Endothelial cell of umbilical vein (primary cell): ENCODE measurements around the gene SPRR1B. TPM values are rescaled to one million over a fixed set of nuclear protein-coding genes. Genes with fewer than 3 reads are reported as not detected.

Source experiments
- BruUV-seq: library from RNA; stranded (reverse); fragments of 400-500 nt; replicated peaks from 2 replicates; lab custom pipeline; 2021; lab: Mats Ljungman, UMichigan
- CTCF ChIA-PET: fragments of 300-600, 350-600 bp; sonication (Branson Sonifier 250); formaldehyde crosslinking; loops from one replicate; lab custom pipeline; 2021; ENCODE audit warnings: antibody characterized with exemption, inconsistent platforms; lab: Charles Lee
- POLR2A ChIA-PET: fragments of 300-600, 350-600 bp; sonication (Branson Sonifier 250); formaldehyde crosslinking; loops from one replicate; lab custom pipeline; 2021; ENCODE audit warnings: antibody characterized with exemption, inconsistent platforms; lab: Charles Lee
- DNase-seq: peaks from one replicate; pipeline ENCODE4 v3.0.0-alpha.2; 2011; ENCODE audit warnings: low read depth, low spot score
- FAIRE-seq: peaks from 2 replicates; lab custom pipeline; 2011; peaks lifted over from hg19 to GRCh38; lab: Jason Lieb, UNC
- H2AFZ ChIP-seq: 2 replicates; pipeline ENCODE4 v1.6.0; 2012; ENCODE audit warnings: low read depth, low read length, control low read depth, inconsistent platforms
- H3K27ac ChIP-seq: 2 replicates; pipeline ENCODE4 v1.5.1; 2011; ENCODE audit warnings: low read depth, mild to moderate bottlenecking, control low read depth, low read length, moderate library complexity; ENCODE audit not compliant: insufficient read depth
- H3K27me3 ChIP-seq, 2 experiments: 2 replicates each; pipeline versions ENCODE4 v1.6.0 to v1.6.1; 2011; ENCODE audit warnings: low read length in 2 of 2, mixed read lengths in 1 of 2; ENCODE audit not compliant: control insufficient read depth in 2 of 2, insufficient read depth in 2 of 2
- H3K36me3 ChIP-seq, 2 experiments: 2 replicates in 1 of 2; 3 replicates in 1 of 2; pipeline ENCODE4 v1.5.1; 2011; ENCODE audit warnings: low read length in 2 of 2, mild to moderate bottlenecking in 1 of 2, moderate library complexity in 1 of 2; ENCODE audit not compliant: control insufficient read depth in 2 of 2, insufficient read depth in 2 of 2; ENCODE audit errors: extremely low read depth in 1 of 2
- H3K4me1 ChIP-seq: 3 replicates; pipeline ENCODE4 v1.5.1; 2011; ENCODE audit warnings: mild to moderate bottlenecking, low read length; ENCODE audit not compliant: control insufficient read depth, insufficient read depth; ENCODE audit errors: extremely low read depth
- H3K4me2 ChIP-seq: 2 replicates; pipeline ENCODE4 v1.6.1; 2011; ENCODE audit warnings: low read length, control low read depth, mixed read lengths; ENCODE audit not compliant: insufficient read depth
- H3K4me3 ChIP-seq, 3 experiments: fragments of 200-600 bp in 1 of 3; sonication (generic), shearing (Covaris generic) in 1 of 3; replicated peaks in 1 of 3; 2 replicates each; pipeline ENCODE4 v1.5.1; 2011 to 2016; ENCODE audit warnings: control low read depth in 3 of 3, low read length in 3 of 3, mild to moderate bottlenecking in 2 of 3, inconsistent platforms in 1 of 3, low read depth in 1 of 3, moderate library complexity in 1 of 3; ENCODE audit not compliant: insufficient read depth in 1 of 3
- H3K79me2 ChIP-seq: 2 replicates; pipeline ENCODE4 v1.6.0; 2012; ENCODE audit warnings: low read length, inconsistent platforms; ENCODE audit not compliant: control insufficient read depth, insufficient read depth
- H3K9ac ChIP-seq: replicated peaks from 2 replicates; pipeline ENCODE3; 2011; ENCODE audit warnings: low read length, control low read depth; ENCODE audit not compliant: insufficient read depth; ENCODE audit errors: extremely low read depth
- H3K9me1 ChIP-seq: replicated peaks from 3 replicates; pipeline ENCODE4 v1.6.0; 2011; ENCODE audit warnings: mild to moderate bottlenecking, low read length; ENCODE audit not compliant: control insufficient read depth, insufficient read depth; ENCODE audit errors: extremely low read depth
- H3K9me3 ChIP-seq: replicated peaks from 2 replicates; pipeline ENCODE4 v1.5.1; 2012; ENCODE audit warnings: low read length, inconsistent platforms; ENCODE audit not compliant: control insufficient read depth, insufficient read depth
- H4K20me1 ChIP-seq: replicated peaks from 2 replicates; pipeline ENCODE3; 2011; ENCODE audit warnings: mild to moderate bottlenecking, low read length; ENCODE audit not compliant: control insufficient read depth, insufficient read depth; ENCODE audit errors: extremely low read depth
- EZH2 ChIP-seq: IDR thresholded peaks from 2 replicates; pipeline ENCODE4 v1.6.1; 2012; ENCODE audit warnings: borderline replicate concordance, low read depth, mild to moderate bottlenecking, moderate library complexity, low read length, inconsistent platforms; ENCODE audit not compliant: severe bottlenecking
- FOS ChIP-seq: IDR thresholded peaks from 2 replicates; pipeline ENCODE4 v1.6.1; 2011; ENCODE audit warnings: mild to moderate bottlenecking, low read length, moderate library complexity, borderline replicate concordance; ENCODE audit not compliant: insufficient read depth
- GATA2 ChIP-seq: IDR thresholded peaks from 2 replicates; pipeline ENCODE4 v1.7.0; 2011; ENCODE audit warnings: low read depth, mild to moderate bottlenecking, moderate library complexity, mixed read lengths, low read length; ENCODE audit not compliant: insufficient read length, insufficient read depth
- JUN ChIP-seq: IDR thresholded peaks from 2 replicates; pipeline ENCODE4 v1.6.1; 2011; ENCODE audit warnings: borderline replicate concordance, low read depth; ENCODE audit not compliant: insufficient read length, insufficient read depth
- MYC ChIP-seq: IDR thresholded peaks from one replicate; pipeline ENCODE4 v1.6.1; 2011; ENCODE audit warnings: mild to moderate bottlenecking, low read depth, low read length
- POLR2A ChIP-seq: IDR thresholded peaks from 2 replicates; pipeline ENCODE4 v1.6.1; 2012; ENCODE audit warnings: low read depth, mild to moderate bottlenecking, control low read depth, low read length
- POLR2AphosphoS5 ChIP-seq: IDR thresholded peaks from 2 replicates; pipeline ENCODE4 v1.6.1; 2012; ENCODE audit warnings: low read depth, mild to moderate bottlenecking, control low read depth, low read length, moderate library complexity; ENCODE audit not compliant: insufficient read depth
- dilution Hi-C: fragments of 300-500 bp; cut with MboI; formaldehyde crosslinking; loops from one replicate; pipeline ENCODE4 v1.15.0; 2019; ENCODE audit warnings: low sequenced_read_pairs; ENCODE audit not compliant: extremely low pct_ligation_motif_present
- intact Hi-C: fragments of 100-400 bp; cut with micrococcal nuclease; formaldehyde crosslinking; loops from one replicate; pipeline ENCODE4 v1.10.0; 2022
- polyA plus RNA-seq, 4 experiments: library from polyadenylated mRNA; depleted of rRNA in 3 of 4; stranded (reverse) in 3 of 4; unstranded in 1 of 4; fragments of >200 nt; gene quantifications; 2 replicates each; pipeline versions ENCODE4 v1.2.1 to v1.2.3, GENCODE V29; 2011 to 2012; ENCODE audit warnings: missing spikeins in 1 of 4
- total RNA-seq: library from RNA; stranded (reverse); gene quantifications from 2 replicates; pipeline ENCODE4 v1.2.3, GENCODE V29; 2021
- TF ChIP-seq, protein P1 (sequence below): IDR thresholded peaks from 2 replicates; pipeline ENCODE4 v1.6.1; 2011; ENCODE audit not compliant: insufficient read depth, insufficient read length
- TF ChIP-seq, protein P2 (sequence below), 2 donors: IDR thresholded peaks; 1 replicate in 1 of 2; 2 replicates in 1 of 2; pipeline ENCODE4 v1.5.1; 2011; ENCODE audit warnings: low read length in 2 of 2, mild to moderate bottlenecking in 2 of 2, moderate library complexity in 2 of 2, control low read depth in 1 of 2, inconsistent platforms in 1 of 2, low read depth in 1 of 2; ENCODE audit not compliant: insufficient read depth in 1 of 2; ENCODE audit errors: extremely low read depth in 1 of 2

The SPRR1B gene
- total and polyA plus RNA-seq, 2 donors (not counting 3 experiments of a cell fraction or from before 2014, with no cell fraction given), result not detected

DNA sequence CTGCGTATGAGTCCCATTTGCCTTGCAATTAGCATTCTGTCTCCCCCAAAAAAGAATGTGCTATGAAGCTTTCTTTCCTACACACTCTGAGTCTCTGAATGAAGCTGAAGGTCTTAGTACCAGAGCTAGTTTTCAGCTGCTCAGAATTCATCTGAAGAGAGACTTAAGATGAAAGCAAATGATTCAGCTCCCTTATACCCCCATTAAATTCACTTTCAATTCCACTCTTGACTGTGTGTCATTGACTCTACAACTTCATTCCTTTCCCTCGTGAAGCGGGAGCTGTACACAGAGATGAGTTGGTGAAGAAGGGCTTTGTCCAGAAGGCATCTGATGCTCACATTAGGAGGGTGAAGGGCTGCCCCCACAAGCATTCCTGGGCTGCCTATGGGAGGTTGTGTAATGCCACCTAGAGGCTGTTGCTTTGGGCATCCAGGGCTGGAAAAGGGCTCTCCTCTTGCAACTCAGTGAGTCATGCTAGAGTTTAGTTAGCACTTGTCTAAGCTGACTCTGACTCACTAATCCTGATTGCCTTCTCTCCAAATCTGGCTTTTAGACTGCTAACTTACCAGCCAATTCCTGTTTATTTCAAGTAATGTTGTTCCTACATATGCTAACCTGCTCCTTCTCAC lies 1.8 kb downstream of the SPRR1B start:
- Histone ChIP-seq H2AFZ (no peak overlapping the region), H3K9me3 (no peaks in the 10 kb centered on the region), H3K9me1 (no peaks in the 10 kb centered on the region), H3K9ac (no peak overlapping the region), H3K4me1 (no peaks in the 10 kb centered on the region), H4K20me1 (no peaks in the 10 kb centered on the region), H3K27me3 (no peaks in the 10 kb centered on the region), H3K27ac (no peak overlapping the region), H3K4me2 (no peak overlapping the region), H3K79me2 (no peaks in the 10 kb centered on the region), H3K4me3 (no peak overlapping the region), H3K36me3 (no peaks in the 10 kb centered on the region)
- no TSS peak for BruUV-seq
- peak; percentile 20 for DNase-seq
- CTCF ChIA-PET, result no interaction called here
- intact Hi-C loops, result no loop called here
- dilution Hi-C loops, result no loop called here
- FAIRE-seq, result no peak
- TF ChIP-seq JUN (no peak), POLR2AphosphoS5 (no peak)
- TF ChIP-seq, protein P1, sequence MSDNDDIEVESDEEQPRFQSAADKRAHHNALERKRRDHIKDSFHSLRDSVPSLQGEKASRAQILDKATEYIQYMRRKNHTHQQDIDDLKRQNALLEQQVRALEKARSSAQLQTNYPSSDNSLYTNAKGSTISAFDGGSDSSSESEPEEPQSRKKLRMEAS, result no peak
- POLR2A ChIA-PET, result no interaction called here

DNA sequence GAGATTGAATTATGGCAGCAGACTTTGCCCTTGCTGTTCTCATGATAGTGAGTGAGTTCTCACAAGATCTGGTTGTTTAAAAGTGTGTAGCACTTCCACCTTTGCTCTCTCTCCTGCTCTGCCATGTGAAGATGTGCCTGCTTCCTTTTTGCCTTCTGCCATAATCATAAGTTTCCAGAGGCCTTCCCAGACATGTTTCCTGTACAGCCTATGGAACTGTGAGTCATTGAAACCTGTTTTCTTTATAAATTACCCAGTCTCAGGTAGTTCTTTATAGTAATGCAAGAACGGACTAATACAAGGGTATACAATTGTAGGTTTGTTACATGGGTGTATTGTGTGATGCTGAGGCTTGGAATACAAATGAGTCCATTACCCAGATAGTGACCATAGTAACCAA lies 4.2 kb downstream of the SPRR1B start:
- H3K36me3 ChIP-seq, result no peaks in the 10 kb centered on the region
- H3K4me3 ChIP-seq, result no peak overlapping the region
- H2AFZ ChIP-seq, result no peak overlapping the region
- POLR2A ChIA-PET, result no interaction called here
- no peaks in the 10 kb centered on the region for H3K9me1 ChIP-seq
- no TSS peak for BruUV-seq
- no peaks in the 10 kb centered on the region for H3K4me1 ChIP-seq
- dilution Hi-C loops (no loop called here), intact Hi-C loops (no loop called here)
- H3K27ac ChIP-seq, result no peak overlapping the region
- H4K20me1 ChIP-seq, result no peaks in the 10 kb centered on the region
- no peak overlapping the region for H3K4me2 ChIP-seq
- H3K79me2 ChIP-seq, result no peaks in the 10 kb centered on the region
- H3K27me3 ChIP-seq, result no peaks in the 10 kb centered on the region
- CTCF ChIA-PET, result no interaction called here
- no peaks in the 10 kb centered on the region for H3K9me3 ChIP-seq
- H3K9ac ChIP-seq, result no peak overlapping the region
- TF ChIP-seq MYC (no peak), FOS (no peak), POLR2AphosphoS5 (no peak), JUN (no peak), EZH2 (no peak), POLR2A (no peak), GATA2 (no peak)
- TF ChIP-seq, protein P2, sequence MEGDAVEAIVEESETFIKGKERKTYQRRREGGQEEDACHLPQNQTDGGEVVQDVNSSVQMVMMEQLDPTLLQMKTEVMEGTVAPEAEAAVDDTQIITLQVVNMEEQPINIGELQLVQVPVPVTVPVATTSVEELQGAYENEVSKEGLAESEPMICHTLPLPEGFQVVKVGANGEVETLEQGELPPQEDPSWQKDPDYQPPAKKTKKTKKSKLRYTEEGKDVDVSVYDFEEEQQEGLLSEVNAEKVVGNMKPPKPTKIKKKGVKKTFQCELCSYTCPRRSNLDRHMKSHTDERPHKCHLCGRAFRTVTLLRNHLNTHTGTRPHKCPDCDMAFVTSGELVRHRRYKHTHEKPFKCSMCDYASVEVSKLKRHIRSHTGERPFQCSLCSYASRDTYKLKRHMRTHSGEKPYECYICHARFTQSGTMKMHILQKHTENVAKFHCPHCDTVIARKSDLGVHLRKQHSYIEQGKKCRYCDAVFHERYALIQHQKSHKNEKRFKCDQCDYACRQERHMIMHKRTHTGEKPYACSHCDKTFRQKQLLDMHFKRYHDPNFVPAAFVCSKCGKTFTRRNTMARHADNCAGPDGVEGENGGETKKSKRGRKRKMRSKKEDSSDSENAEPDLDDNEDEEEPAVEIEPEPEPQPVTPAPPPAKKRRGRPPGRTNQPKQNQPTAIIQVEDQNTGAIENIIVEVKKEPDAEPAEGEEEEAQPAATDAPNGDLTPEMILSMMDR (IDR thresholded peaks at IDR 0.05; ENCODE audit: extremely low read depth in 1 of 2, insufficient read depth in 1 of 2, low read depth in 1 of 2, low read length in 2 of 2), result no peak
- TF ChIP-seq, protein P1, result no peak
- no peak for DNase-seq
- no peak for FAIRE-seq
